HG03571 (cell line): Measurements from ENCODE around the gene NRROS.

Source experiments
- ATAC-seq: cut with Tn5 transposase; IDR thresholded peaks from one replicate; pipeline ENCODE4 v1.9.1; 2021; ENCODE audit not compliant: unreplicated experiment

Gene NRROS

DNA sequence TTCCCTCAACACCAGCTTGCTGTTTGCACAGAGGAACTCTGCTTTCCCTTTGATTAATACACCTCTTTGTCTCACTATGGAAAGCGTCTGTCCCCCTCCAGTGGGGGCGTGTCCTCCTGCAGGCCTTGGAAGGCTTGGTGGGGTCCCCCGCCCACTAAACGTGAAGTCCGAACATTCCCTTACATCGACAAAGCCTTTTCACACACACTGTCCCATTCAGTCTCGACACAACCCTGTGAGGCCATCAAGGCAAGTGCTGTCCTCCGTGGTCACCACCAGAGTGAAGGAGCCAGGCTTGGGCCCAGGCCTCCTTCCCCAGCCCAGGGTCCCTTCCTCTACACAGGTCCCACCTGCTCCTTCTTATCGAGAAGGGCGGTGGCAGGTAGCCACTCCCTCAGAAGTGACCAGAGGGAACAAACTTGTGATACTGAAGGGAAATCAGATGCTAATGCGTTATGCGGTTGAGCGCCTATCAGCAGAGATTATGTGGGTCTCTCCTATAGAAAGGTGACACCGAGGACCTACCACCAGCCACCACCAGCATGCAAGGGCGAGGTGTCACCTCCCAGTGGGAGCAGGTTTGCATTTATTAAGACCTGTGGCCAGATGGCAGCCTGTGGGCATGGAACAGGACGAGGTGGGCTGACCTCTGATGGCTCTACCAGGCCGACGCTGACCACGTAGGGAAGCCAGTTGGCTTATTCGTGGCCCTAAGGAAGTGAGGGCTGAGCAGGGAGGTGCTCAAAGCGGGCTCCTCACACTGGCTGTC is 6.6 kb downstream of the NRROS start:
- no peak for ATAC-seq

DNA sequence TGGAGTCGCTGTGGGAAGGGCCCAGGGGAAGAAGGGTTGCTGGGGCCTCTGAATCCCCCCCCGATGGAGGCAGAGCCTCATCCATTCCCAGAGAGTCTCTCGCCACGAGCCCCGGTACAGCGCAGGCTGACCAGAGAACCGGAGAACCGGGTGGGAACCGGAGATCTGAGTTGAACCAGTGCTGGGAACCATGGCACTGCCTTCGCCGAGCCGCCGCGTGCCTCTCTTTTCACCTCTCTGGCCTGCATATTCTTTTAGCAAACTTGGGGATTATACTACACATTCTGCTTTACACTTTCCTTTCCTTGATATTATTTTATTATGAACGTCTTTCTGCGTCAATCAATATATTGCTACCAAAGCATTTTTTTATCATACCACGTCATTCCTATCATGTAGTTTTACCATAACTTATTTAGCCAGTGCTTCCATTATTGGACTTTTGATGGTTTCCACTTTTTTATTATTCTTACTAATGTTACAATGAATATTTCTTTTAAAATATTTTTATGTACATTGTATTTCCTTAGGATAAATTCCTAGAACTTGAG is 7.2 kb downstream of the NRROS start:
- no peak for ATAC-seq

- ATAC-seq: no peak
These were observed 11.3 kb downstream of the NRROS start for GRCh38 chr3:196650740-196651311.

GRCh38 chr3:196651819-196652218 is 12.3 kb downstream of the NRROS start:
- ATAC-seq: no peak

DNA sequence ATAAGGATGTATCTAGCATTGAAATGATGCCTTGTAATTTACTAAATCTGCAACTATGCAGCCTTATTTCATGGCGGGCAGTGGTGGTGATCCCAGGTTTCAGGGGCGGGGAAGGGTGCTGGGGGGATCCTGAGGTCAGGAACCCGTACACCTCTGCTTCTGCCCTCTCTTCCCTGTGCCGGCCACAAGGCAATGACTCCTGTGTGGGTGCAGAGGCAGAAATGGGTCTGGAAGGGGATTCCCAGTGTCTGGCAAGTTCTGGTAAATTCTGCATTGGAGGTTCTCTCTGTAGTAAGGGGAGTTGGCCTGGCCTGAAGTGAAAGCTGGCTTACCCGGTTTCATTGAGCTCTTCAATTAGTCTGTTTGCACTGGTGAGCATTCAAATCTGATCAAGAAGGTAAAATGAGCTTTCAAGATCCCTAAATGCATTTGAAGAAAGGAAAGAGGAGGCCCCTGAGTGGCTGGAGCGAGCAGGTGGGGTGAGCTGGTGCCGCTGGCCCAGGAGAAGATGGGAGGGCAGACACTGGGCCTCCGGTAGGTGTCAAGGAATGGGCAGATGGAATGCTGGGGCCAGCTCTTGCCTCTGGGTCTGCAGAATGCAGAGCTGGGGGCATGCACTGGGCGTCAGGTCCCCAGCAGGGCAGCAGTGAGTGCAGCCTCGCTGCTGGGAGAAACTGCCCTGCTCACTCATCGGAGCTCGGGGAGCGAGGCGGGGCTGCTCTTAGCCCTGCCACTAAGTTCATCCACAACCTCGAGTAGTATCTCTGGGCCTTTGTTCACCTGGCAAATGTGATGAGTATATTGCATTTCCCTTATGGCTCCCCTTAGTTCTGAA is 13.7 kb downstream of the NRROS start:
- ATAC-seq: no peak

DNA sequence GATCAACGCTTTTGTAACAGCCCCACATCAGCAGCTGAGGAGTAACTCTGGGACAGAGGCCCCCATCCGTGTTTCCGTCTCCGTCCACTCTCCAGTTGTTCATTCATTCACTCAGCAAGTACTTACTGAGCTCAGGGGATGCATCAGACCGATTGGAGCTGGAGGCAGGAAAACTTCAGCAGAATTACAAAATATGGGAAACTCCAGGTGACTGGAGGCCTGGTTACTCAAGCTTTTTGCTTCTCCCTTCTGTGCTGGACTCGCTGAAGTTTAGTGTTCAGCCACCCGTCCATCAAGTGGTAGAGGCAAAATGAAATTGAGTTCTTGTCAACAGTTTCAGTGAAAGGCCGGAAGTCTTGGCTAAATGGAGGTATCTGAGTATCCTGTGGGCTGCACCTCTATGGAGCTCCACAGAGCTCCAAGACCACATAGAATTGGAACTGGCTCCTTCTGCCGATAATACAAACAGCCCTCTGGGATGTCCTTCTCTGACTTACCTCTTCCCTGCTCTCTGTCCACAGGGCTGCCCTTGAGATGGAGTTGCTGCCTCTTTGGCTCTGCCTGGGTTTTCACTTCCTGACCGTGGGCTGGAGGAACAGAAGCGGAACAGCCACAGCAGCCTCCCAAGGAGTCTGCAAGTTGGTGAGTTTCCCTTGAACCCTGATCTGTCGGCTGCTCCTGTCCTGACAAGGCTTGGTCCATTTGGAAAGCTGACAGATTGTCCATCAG is 14.7 kb downstream of the NRROS start:
- ATAC-seq: no peak

GRCh38 chr3:196654735-196655090 is 15.2 kb downstream of the NRROS start:
- no peak for ATAC-seq

GRCh38 chr3:196655496-196655895 is 16.0 kb downstream of the NRROS start:
- ATAC-seq: no peak

DNA sequence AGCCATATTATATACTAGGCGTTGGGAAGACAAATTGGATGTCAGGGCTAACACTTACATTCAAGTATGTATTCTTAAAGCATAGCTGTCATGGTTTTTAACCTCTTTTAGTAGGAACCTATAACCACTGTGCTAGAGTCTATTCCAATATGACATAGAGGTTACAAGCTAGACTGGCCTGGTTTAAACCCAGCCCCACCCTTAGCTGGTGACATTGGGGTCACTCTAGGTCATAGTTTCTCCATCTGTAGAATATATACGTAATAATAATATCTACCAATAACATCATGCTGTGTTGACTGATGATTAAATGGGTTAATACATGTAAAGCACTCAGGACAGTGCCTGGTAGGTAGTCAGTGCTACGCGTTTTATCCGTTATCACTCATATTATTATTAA is 16.7 kb downstream of the NRROS start:
- ATAC-seq: no peak

DNA sequence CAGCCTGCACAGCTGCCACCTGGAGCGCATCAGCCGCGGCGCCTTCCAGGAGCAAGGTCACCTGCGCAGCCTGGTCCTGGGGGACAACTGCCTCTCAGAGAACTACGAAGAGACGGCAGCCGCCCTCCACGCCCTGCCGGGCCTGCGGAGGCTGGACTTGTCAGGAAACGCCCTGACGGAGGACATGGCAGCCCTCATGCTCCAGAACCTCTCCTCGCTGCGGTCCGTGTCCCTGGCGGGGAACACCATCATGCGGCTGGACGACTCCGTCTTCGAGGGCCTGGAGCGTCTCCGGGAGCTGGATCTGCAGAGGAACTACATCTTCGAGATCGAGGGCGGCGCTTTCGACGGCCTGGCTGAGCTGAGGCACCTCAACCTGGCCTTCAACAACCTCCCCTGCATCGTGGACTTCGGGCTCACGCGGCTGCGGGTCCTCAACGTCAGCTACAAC is 20.4 kb downstream of the NRROS start:
- no peak for ATAC-seq

- no peak for ATAC-seq
These were observed 21.1 kb downstream of the NRROS start for GRCh38 chr3:196660381-196661166.

DNA sequence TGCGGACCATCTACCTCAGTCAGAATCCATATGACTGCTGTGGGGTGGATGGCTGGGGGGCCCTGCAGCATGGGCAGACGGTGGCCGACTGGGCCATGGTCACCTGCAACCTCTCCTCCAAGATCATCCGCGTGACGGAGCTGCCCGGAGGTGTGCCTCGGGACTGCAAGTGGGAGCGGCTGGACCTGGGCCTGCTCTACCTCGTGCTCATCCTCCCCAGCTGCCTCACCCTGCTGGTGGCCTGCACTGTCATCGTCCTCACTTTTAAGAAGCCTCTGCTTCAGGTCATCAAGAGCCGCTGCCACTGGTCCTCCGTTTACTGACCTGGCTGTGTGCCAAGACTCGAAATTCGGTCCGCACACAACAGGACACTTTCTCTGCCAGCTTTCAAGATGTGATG is 21.9 kb downstream of the NRROS start:
- ATAC-seq: no peak

- no peak for ATAC-seq
These were observed 22.5 kb downstream of the NRROS start for GRCh38 chr3:196662033-196662432.

DNA sequence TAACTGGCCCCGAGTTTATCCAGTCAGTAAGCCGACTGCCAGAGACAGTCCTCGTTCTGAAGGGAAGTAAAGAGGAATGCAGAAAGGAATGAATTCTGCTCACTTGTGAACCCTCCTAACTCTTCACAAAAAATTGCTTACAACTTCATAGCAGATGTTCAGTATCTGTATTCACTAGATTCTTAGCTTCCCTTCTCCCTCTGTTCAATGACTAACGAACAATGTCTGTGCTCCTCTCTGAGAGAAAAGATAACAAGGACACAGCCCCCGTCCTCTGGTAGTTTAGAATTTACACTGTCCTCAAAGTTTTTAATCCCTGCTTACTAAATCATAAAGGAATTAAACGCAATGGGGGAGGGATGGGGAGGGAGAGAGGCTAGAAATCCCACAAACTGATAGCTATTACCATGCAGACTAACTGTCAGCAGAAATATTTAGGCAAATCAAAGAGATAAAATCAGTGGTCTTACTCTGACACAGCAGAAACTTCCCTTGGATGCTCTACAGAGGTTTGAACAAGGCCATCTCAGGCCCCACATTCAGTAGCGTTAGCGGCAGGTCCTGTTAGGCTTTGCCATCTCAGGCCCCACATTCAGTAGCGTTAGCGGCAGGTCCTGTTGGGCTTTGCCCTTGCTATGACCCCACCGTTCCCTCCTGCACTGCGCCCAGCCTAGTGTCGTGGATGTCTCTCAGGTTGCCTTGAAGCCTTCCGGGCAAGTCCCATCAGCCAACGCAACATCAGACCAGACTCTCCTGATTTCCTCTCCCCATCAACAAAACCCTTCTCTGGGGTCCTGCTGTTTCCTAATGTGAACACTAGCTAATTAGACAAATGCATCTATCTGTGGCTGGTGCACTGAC is 23.4 kb downstream of the NRROS start:
- ATAC-seq: no peak

GRCh38 chr3:196666001-196666867 is 26.7 kb downstream of the NRROS start:
- no peak for ATAC-seq

DNA sequence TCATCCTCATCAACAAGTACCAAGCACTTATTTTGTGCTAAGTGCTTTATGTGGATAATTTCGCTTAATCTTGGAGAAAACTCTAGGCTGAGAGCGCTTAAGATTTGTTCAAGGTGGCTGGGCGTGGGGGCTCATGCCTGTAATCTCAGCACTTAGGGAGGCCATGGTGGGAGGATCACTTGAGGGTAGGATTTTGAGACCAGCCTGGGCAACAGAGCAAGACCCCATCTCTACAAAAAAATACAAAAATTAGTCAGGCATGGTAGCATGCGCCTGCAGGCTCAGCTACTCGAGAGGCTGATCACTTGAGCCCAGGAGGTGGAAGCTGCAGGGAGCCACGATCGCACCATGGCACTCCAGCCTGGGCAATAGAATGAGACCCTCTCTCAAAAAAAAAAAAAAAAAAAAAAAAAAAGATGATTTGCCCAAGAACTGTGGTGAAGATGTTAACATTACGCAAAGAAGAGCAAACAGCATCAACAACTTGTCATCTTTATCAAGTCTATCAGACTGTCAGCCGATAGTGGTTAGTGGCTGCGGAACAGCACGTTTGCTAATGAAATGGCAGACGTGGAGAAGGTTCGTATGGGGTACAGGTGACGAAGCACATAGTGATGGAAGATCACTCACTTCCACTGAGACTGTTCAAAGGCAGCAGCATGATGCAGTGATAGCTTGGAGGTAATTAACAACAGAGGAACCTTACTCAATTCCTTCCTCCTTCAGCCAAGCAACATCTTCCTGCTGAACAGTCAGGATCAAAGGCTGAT is 27.7 kb downstream of the NRROS start:
- ATAC-seq: no peak

DNA sequence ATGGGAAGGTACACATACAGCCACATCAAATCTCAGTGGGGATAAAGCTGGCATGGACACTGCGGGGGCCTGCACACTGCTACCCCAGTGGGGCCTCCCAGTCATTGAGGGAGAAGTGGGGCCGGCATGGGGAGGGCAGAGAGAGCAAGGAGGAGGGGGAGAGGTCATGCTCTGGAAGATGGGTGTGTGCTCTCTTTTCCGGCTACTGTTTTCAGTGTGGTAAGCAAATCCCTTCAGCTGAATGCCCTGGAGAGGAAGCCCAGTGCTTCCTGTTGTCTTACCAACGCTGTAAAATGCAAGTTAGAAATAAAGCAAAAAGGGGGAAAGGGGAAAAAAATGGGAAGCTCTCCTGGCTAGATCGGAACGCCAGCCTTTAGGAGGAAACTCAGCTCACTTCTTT is 30.8 kb downstream of the NRROS start:
- ATAC-seq: no peak

DNA sequence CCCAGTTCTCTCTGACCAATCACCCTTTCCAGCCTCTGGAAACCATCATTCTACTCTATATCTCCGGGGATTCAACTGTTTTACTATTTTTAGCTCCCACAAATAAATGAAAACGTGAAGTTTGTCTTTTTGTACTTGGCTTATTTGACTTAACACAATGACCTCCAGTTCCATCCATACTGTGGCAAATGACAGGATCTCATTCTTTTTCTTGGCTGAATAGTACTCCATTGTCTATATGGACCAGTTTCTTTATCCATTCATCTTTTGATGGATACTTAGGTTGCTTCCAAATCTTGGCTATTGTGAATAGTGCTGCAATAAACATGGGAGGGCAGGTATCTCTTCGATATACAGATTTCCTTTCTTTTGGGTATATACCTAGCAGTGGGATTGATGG is 34.1 kb downstream of the NRROS start:
- no peak for ATAC-seq
